Breast epithelium (tissue), 3 donors: ENCODE data around the gene MEAK7.

ENCODE experiments used
- CTCF ChIP-seq, 3 donors: fragments of 450-650 bp; IDR thresholded peaks; one replicate each; pipeline ENCODE4 v1.5.1; 2016 to 2017; ENCODE audit warnings: antibody characterized with exemption in 3 of 3, mild to moderate bottlenecking in 3 of 3, moderate library complexity in 3 of 3
- POLR2A ChIP-seq: fragments of 450-650 bp; IDR thresholded peaks from one replicate; pipeline ENCODE4 v1.6.1; 2016; ENCODE audit warnings: antibody characterized with exemption, mild to moderate bottlenecking, moderate library complexity

GRCh38 chr16:84502075-84502474, 2.4 kb downstream of the MEAK7 start:
- TF ChIP-seq CTCF (IDR thresholded peaks at IDR 0.05) (no peak), POLR2A (no peak)
